ENCODE data around the gene PHC1. TPM values are rescaled to one million over a fixed set of nuclear protein-coding genes. Genes with fewer than 3 reads are reported as not detected.

The PHC1 gene
- total RNA-seq, 1 experiment from 2014 or later: 40.3 TPM

GRCh38 chr12:8876887-8877286 is 37.4 kb upstream of the PHC1 start:
- ChIA-PET POLR2A (ENCODE audit: low non-redundant PET) (no interaction called here), CTCF (no interaction called here)
- BruUV-seq (replicated peaks): no TSS peak
- H3K27ac ChIP-seq (ENCODE audit: low read depth, low read length, poor library complexity, severe bottlenecking): no peak overlapping the region
- intact Hi-C loops (cut with micrococcal nuclease; ENCODE audit: unreplicated experiment): no loop called here
- no peaks in the 10 kb centered on the region for H3K36me3 ChIP-seq (ENCODE audit: insufficient read depth, low read length, poor library complexity, severe bottlenecking)
- DNase-seq (ENCODE audit: low spot score): no peak
- H3K4me1 ChIP-seq (ENCODE audit: insufficient read depth, low read length, poor library complexity, severe bottlenecking): no peaks in the 10 kb centered on the region
- H3K4me3 ChIP-seq (ENCODE audit: low read depth, low read length, poor library complexity, severe bottlenecking): no peak overlapping the region
- no peaks in the 10 kb centered on the region for H3K9me3 ChIP-seq (ENCODE audit: low read depth, low read length, poor library complexity, severe bottlenecking)
- no peak for TF ChIP-seq EZH2 (IDR thresholded peaks at IDR 0.05; ENCODE audit: borderline replicate concordance, low read depth, low read length, poor library complexity, severe bottlenecking)
- TF ChIP-seq, protein P1, sequence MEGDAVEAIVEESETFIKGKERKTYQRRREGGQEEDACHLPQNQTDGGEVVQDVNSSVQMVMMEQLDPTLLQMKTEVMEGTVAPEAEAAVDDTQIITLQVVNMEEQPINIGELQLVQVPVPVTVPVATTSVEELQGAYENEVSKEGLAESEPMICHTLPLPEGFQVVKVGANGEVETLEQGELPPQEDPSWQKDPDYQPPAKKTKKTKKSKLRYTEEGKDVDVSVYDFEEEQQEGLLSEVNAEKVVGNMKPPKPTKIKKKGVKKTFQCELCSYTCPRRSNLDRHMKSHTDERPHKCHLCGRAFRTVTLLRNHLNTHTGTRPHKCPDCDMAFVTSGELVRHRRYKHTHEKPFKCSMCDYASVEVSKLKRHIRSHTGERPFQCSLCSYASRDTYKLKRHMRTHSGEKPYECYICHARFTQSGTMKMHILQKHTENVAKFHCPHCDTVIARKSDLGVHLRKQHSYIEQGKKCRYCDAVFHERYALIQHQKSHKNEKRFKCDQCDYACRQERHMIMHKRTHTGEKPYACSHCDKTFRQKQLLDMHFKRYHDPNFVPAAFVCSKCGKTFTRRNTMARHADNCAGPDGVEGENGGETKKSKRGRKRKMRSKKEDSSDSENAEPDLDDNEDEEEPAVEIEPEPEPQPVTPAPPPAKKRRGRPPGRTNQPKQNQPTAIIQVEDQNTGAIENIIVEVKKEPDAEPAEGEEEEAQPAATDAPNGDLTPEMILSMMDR (conservative IDR thresholded peaks at IDR 0.05; ENCODE audit: low read depth, low read length): no peak
- H3K27me3 ChIP-seq (replicated peaks; ENCODE audit: insufficient read depth, low read depth, low read length, poor library complexity): no peaks in the 10 kb centered on the region

GRCh38 chr12:8886502-8887284 is 27.6 kb upstream of the PHC1 start:
- Histone ChIP-seq H3K36me3 (ENCODE audit: insufficient read depth, low read length, poor library complexity, severe bottlenecking) (no peaks in the 10 kb centered on the region), H3K27ac (ENCODE audit: low read depth, low read length, poor library complexity, severe bottlenecking) (no peak overlapping the region), H3K27me3 (replicated peaks; ENCODE audit: insufficient read depth, low read depth, low read length, poor library complexity) (no peaks in the 10 kb centered on the region), H3K4me3 (ENCODE audit: low read depth, low read length, poor library complexity, severe bottlenecking) (no peak overlapping the region), H3K4me1 (ENCODE audit: insufficient read depth, low read length, poor library complexity, severe bottlenecking) (no peaks in the 10 kb centered on the region), H3K9me3 (ENCODE audit: low read depth, low read length, poor library complexity, severe bottlenecking) (no peaks in the 10 kb centered on the region)
- DNase-seq (ENCODE audit: low spot score): no peak
- BruUV-seq (replicated peaks): no TSS peak
- no peak for TF ChIP-seq EZH2 (IDR thresholded peaks at IDR 0.05; ENCODE audit: borderline replicate concordance, low read depth, low read length, poor library complexity, severe bottlenecking)
- TF ChIP-seq, protein P1 (conservative IDR thresholded peaks at IDR 0.05; ENCODE audit: low read depth, low read length): no peak
- intact Hi-C loops (cut with micrococcal nuclease; ENCODE audit: unreplicated experiment): no loop called here
- POLR2A ChIA-PET (ENCODE audit: low non-redundant PET): no interaction called here
- CTCF ChIA-PET: no interaction called here

- TF ChIP-seq, protein P1 (conservative IDR thresholded peaks at IDR 0.05; ENCODE audit: low read depth, low read length): no peak
- TF ChIP-seq EZH2 (IDR thresholded peaks at IDR 0.05; ENCODE audit: borderline replicate concordance, low read depth, low read length, poor library complexity, severe bottlenecking): no peak
- no TSS peak for BruUV-seq (replicated peaks)
- CTCF ChIA-PET: no interaction called here
Measured at GRCh38 chr12:8887285-8887715, 27.0 kb upstream of the PHC1 start.

More at GRCh38 chr12:8887285-8887715, 27.0 kb upstream of the PHC1 start:
- no peaks in the 10 kb centered on the region for H3K36me3 ChIP-seq (ENCODE audit: insufficient read depth, low read length, poor library complexity, severe bottlenecking)
- POLR2A ChIA-PET (ENCODE audit: low non-redundant PET): no interaction called here
- no peak overlapping the region for H3K4me3 ChIP-seq (ENCODE audit: low read depth, low read length, poor library complexity, severe bottlenecking)
- no peaks in the 10 kb centered on the region for H3K27me3 ChIP-seq (replicated peaks; ENCODE audit: insufficient read depth, low read depth, low read length, poor library complexity)
- no peak overlapping the region for H3K27ac ChIP-seq (ENCODE audit: low read depth, low read length, poor library complexity, severe bottlenecking)
- intact Hi-C loops (cut with micrococcal nuclease; ENCODE audit: unreplicated experiment): no loop called here
- no peaks in the 10 kb centered on the region for H3K4me1 ChIP-seq (ENCODE audit: insufficient read depth, low read length, poor library complexity, severe bottlenecking)
- no peaks in the 10 kb centered on the region for H3K9me3 ChIP-seq (ENCODE audit: low read depth, low read length, poor library complexity, severe bottlenecking)
- DNase-seq (ENCODE audit: low spot score): no peak
